NT2/D1 (cell line): Measurements from ENCODE around the gene RAB11FIP5.

Experiments used
- SUZ12 ChIP-seq: IDR thresholded peaks from 2 replicates; pipeline ENCODE4 v1.6.1; 2011; ENCODE audit not compliant: insufficient read length, insufficient read depth; ENCODE audit errors: extremely low read depth
- ZNF274 ChIP-seq: IDR thresholded peaks from 2 replicates; pipeline ENCODE4 v1.6.1; 2011; ENCODE audit warnings: mild to moderate bottlenecking, low read depth, low read length

DNA sequence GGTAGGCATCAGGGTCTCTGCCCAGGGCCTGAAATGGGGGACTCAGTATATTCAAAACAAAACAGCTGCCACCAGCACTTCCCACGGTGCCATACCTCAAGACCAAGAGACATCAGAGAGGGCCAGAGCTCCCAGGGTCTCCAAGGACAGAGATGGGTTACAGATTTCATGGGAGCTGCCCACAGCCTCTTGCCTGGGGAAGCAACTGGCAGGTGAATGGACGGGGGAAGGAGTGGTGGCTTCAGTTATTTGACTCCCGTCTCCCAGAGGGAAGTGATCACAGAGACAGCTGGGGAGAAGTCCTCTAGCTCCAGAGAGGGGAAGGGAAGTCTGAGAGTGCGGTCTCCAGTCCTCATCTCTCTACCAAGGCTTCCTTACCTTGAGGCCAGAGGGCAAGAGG lies 25.4 kb downstream of the RAB11FIP5 start:
- TF ChIP-seq SUZ12 (no peak), ZNF274 (no peak)
